Endothelial cell of umbilical vein (primary cell): Measurements from ENCODE around the gene LANCL1. TPM values are rescaled to one million over a fixed set of nuclear protein-coding genes. Genes with fewer than 3 reads are reported as not detected.

Experiments
- BruUV-seq: library from RNA; stranded (reverse); fragments of 400-500 nt; replicated peaks from 2 replicates; lab custom pipeline; 2021; lab: Mats Ljungman, UMichigan
- CTCF ChIA-PET: fragments of 300-600, 350-600 bp; sonication (Branson Sonifier 250); formaldehyde crosslinking; loops from one replicate; lab custom pipeline; 2021; ENCODE audit warnings: antibody characterized with exemption, inconsistent platforms; lab: Charles Lee
- POLR2A ChIA-PET: fragments of 300-600, 350-600 bp; sonication (Branson Sonifier 250); formaldehyde crosslinking; loops from one replicate; lab custom pipeline; 2021; ENCODE audit warnings: antibody characterized with exemption, inconsistent platforms; lab: Charles Lee
- DNase-seq: peaks from one replicate; pipeline ENCODE4 v3.0.0-alpha.2; 2011; ENCODE audit warnings: low read depth, low spot score
- FAIRE-seq: peaks from 2 replicates; lab custom pipeline; 2011; peaks lifted over from hg19 to GRCh38; lab: Jason Lieb, UNC
- H2AFZ ChIP-seq: 2 replicates; pipeline ENCODE4 v1.6.0; 2012; ENCODE audit warnings: low read depth, low read length, control low read depth, inconsistent platforms
- H3K27ac ChIP-seq: 2 replicates; pipeline ENCODE4 v1.5.1; 2011; ENCODE audit warnings: low read depth, mild to moderate bottlenecking, control low read depth, low read length, moderate library complexity; ENCODE audit not compliant: insufficient read depth
- H3K27me3 ChIP-seq, 2 experiments: 2 replicates each; pipeline versions ENCODE4 v1.6.0 to v1.6.1; 2011; ENCODE audit warnings: low read length in 2 of 2, mixed read lengths in 1 of 2; ENCODE audit not compliant: control insufficient read depth in 2 of 2, insufficient read depth in 2 of 2
- H3K36me3 ChIP-seq, 2 experiments: 2 replicates in 1 of 2; 3 replicates in 1 of 2; pipeline ENCODE4 v1.5.1; 2011; ENCODE audit warnings: low read length in 2 of 2, mild to moderate bottlenecking in 1 of 2, moderate library complexity in 1 of 2; ENCODE audit not compliant: control insufficient read depth in 2 of 2, insufficient read depth in 2 of 2; ENCODE audit errors: extremely low read depth in 1 of 2
- H3K4me1 ChIP-seq: 3 replicates; pipeline ENCODE4 v1.5.1; 2011; ENCODE audit warnings: mild to moderate bottlenecking, low read length; ENCODE audit not compliant: control insufficient read depth, insufficient read depth; ENCODE audit errors: extremely low read depth
- H3K4me2 ChIP-seq: 2 replicates; pipeline ENCODE4 v1.6.1; 2011; ENCODE audit warnings: low read length, control low read depth, mixed read lengths; ENCODE audit not compliant: insufficient read depth
- H3K4me3 ChIP-seq, 3 experiments: fragments of 200-600 bp in 1 of 3; sonication (generic), shearing (Covaris generic) in 1 of 3; replicated peaks in 1 of 3; 2 replicates each; pipeline ENCODE4 v1.5.1; 2011 to 2016; ENCODE audit warnings: control low read depth in 3 of 3, low read length in 3 of 3, mild to moderate bottlenecking in 2 of 3, inconsistent platforms in 1 of 3, low read depth in 1 of 3, moderate library complexity in 1 of 3; ENCODE audit not compliant: insufficient read depth in 1 of 3
- H3K79me2 ChIP-seq: 2 replicates; pipeline ENCODE4 v1.6.0; 2012; ENCODE audit warnings: low read length, inconsistent platforms; ENCODE audit not compliant: control insufficient read depth, insufficient read depth
- H3K9ac ChIP-seq: replicated peaks from 2 replicates; pipeline ENCODE3; 2011; ENCODE audit warnings: low read length, control low read depth; ENCODE audit not compliant: insufficient read depth; ENCODE audit errors: extremely low read depth
- H3K9me1 ChIP-seq: replicated peaks from 3 replicates; pipeline ENCODE4 v1.6.0; 2011; ENCODE audit warnings: mild to moderate bottlenecking, low read length; ENCODE audit not compliant: control insufficient read depth, insufficient read depth; ENCODE audit errors: extremely low read depth
- H3K9me3 ChIP-seq: replicated peaks from 2 replicates; pipeline ENCODE4 v1.5.1; 2012; ENCODE audit warnings: low read length, inconsistent platforms; ENCODE audit not compliant: control insufficient read depth, insufficient read depth
- H4K20me1 ChIP-seq: replicated peaks from 2 replicates; pipeline ENCODE3; 2011; ENCODE audit warnings: mild to moderate bottlenecking, low read length; ENCODE audit not compliant: control insufficient read depth, insufficient read depth; ENCODE audit errors: extremely low read depth
- EZH2 ChIP-seq: IDR thresholded peaks from 2 replicates; pipeline ENCODE4 v1.6.1; 2012; ENCODE audit warnings: borderline replicate concordance, low read depth, mild to moderate bottlenecking, moderate library complexity, low read length, inconsistent platforms; ENCODE audit not compliant: severe bottlenecking
- FOS ChIP-seq: IDR thresholded peaks from 2 replicates; pipeline ENCODE4 v1.6.1; 2011; ENCODE audit warnings: mild to moderate bottlenecking, low read length, moderate library complexity, borderline replicate concordance; ENCODE audit not compliant: insufficient read depth
- GATA2 ChIP-seq: IDR thresholded peaks from 2 replicates; pipeline ENCODE4 v1.7.0; 2011; ENCODE audit warnings: low read depth, mild to moderate bottlenecking, moderate library complexity, mixed read lengths, low read length; ENCODE audit not compliant: insufficient read length, insufficient read depth
- JUN ChIP-seq: IDR thresholded peaks from 2 replicates; pipeline ENCODE4 v1.6.1; 2011; ENCODE audit warnings: borderline replicate concordance, low read depth; ENCODE audit not compliant: insufficient read length, insufficient read depth
- MAX ChIP-seq: IDR thresholded peaks from 2 replicates; pipeline ENCODE4 v1.6.1; 2011; ENCODE audit not compliant: insufficient read depth, insufficient read length
- MYC ChIP-seq: IDR thresholded peaks from one replicate; pipeline ENCODE4 v1.6.1; 2011; ENCODE audit warnings: mild to moderate bottlenecking, low read depth, low read length
- POLR2A ChIP-seq: IDR thresholded peaks from 2 replicates; pipeline ENCODE4 v1.6.1; 2012; ENCODE audit warnings: low read depth, mild to moderate bottlenecking, control low read depth, low read length
- POLR2AphosphoS5 ChIP-seq: IDR thresholded peaks from 2 replicates; pipeline ENCODE4 v1.6.1; 2012; ENCODE audit warnings: low read depth, mild to moderate bottlenecking, control low read depth, low read length, moderate library complexity; ENCODE audit not compliant: insufficient read depth
- dilution Hi-C: fragments of 300-500 bp; cut with MboI; formaldehyde crosslinking; loops from one replicate; pipeline ENCODE4 v1.15.0; 2019; ENCODE audit warnings: low sequenced_read_pairs; ENCODE audit not compliant: extremely low pct_ligation_motif_present
- intact Hi-C: fragments of 100-400 bp; cut with micrococcal nuclease; formaldehyde crosslinking; loops from one replicate; pipeline ENCODE4 v1.10.0; 2022
- polyA plus RNA-seq, 4 experiments: library from polyadenylated mRNA; depleted of rRNA in 3 of 4; stranded (reverse) in 3 of 4; unstranded in 1 of 4; fragments of >200 nt; gene quantifications; 2 replicates each; pipeline versions ENCODE4 v1.2.1 to v1.2.3, GENCODE V29; 2011 to 2012; ENCODE audit warnings: missing spikeins in 1 of 4
- total RNA-seq: library from RNA; stranded (reverse); gene quantifications from 2 replicates; pipeline ENCODE4 v1.2.3, GENCODE V29; 2021
- TF ChIP-seq, protein P1 (sequence below), 2 donors: IDR thresholded peaks; 1 replicate in 1 of 2; 2 replicates in 1 of 2; pipeline ENCODE4 v1.5.1; 2011; ENCODE audit warnings: low read length in 2 of 2, mild to moderate bottlenecking in 2 of 2, moderate library complexity in 2 of 2, control low read depth in 1 of 2, inconsistent platforms in 1 of 2, low read depth in 1 of 2; ENCODE audit not compliant: insufficient read depth in 1 of 2; ENCODE audit errors: extremely low read depth in 1 of 2

LANCL1 gene
- total and polyA plus RNA-seq, 2 donors (not counting 3 experiments of a cell fraction or from before 2014, with no cell fraction given): 22.9 to 24.2 TPM

- H3K36me3 ChIP-seq: no peaks in the 10 kb centered on the region
- no peaks in the 10 kb centered on the region for H3K9me1 ChIP-seq
- CTCF ChIA-PET: interaction anchor here (0.7 kb wide), 1 partner anchor 28 kb away, joined by 3 read pairs; no protein-coding TSS in a partner anchor
- no peak for TF ChIP-seq POLR2A
- TF ChIP-seq, protein P1, sequence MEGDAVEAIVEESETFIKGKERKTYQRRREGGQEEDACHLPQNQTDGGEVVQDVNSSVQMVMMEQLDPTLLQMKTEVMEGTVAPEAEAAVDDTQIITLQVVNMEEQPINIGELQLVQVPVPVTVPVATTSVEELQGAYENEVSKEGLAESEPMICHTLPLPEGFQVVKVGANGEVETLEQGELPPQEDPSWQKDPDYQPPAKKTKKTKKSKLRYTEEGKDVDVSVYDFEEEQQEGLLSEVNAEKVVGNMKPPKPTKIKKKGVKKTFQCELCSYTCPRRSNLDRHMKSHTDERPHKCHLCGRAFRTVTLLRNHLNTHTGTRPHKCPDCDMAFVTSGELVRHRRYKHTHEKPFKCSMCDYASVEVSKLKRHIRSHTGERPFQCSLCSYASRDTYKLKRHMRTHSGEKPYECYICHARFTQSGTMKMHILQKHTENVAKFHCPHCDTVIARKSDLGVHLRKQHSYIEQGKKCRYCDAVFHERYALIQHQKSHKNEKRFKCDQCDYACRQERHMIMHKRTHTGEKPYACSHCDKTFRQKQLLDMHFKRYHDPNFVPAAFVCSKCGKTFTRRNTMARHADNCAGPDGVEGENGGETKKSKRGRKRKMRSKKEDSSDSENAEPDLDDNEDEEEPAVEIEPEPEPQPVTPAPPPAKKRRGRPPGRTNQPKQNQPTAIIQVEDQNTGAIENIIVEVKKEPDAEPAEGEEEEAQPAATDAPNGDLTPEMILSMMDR (IDR thresholded peaks at IDR 0.05; ENCODE audit: extremely low read depth in 1 of 2, insufficient read depth in 1 of 2, low read depth in 1 of 2, low read length in 2 of 2): no peak
- TF ChIP-seq MAX: no peak
- TF ChIP-seq MYC: no peak
- no peaks in the 10 kb centered on the region for H4K20me1 ChIP-seq
- H3K9me3 ChIP-seq: no peaks in the 10 kb centered on the region
- no peak for DNase-seq
- dilution Hi-C loops (no loop called here), intact Hi-C loops (loop anchor here (10.0 kb wide), 1 partner anchor 470 kb away; the partner anchor contains the start of gene RPE)
- no peaks in the 10 kb centered on the region for H3K27me3 ChIP-seq
- H3K27ac ChIP-seq: no peak overlapping the region
- no peak overlapping the region for H3K9ac ChIP-seq
- no peak overlapping the region for H2AFZ ChIP-seq
- H3K4me1 ChIP-seq: peaks cover 2% of the 10 kb centered on the region
- H3K79me2 ChIP-seq: no peaks in the 10 kb centered on the region
- POLR2A ChIA-PET: no interaction called here
- H3K4me2 ChIP-seq: no peak overlapping the region
- no TSS peak for BruUV-seq
- no peak for FAIRE-seq
- no peak overlapping the region for H3K4me3 ChIP-seq
Measured at GRCh38 chr2:210474776-210475175, 1.8 kb downstream of the LANCL1 start.

DNA sequence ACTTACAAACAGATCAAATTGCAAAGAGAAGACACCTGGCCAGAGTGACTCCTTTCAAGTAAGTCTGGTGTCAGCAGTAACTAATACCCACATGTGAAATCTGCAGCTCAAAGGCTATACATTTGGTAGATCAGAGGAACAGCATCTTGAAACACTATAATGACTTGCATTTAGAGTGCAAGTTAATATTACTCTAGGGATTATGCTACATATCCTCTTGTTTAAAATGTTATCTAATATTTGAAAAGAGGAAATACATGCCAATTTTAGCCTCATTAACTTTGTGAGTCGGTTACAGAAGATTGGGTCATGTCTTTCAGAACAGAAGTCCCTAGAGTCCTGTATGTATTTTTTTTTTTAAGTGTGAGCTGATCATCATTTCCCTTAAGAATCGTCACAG, 15.2 kb downstream of the LANCL1 start:
- no peak overlapping the region for H3K4me2 ChIP-seq
- no peaks in the 10 kb centered on the region for H3K9me3 ChIP-seq
- H2AFZ ChIP-seq: no peak overlapping the region
- ChIA-PET POLR2A (no interaction called here), CTCF (no interaction called here)
- H3K4me1 ChIP-seq: no peaks in the 10 kb centered on the region
- H3K4me3 ChIP-seq: no peak overlapping the region
- H3K27ac ChIP-seq: no peak overlapping the region
- FAIRE-seq (no peak), DNase-seq (no peak)
- no peak overlapping the region for H3K9ac ChIP-seq
- no TSS peak for BruUV-seq
- H4K20me1 ChIP-seq: no peaks in the 10 kb centered on the region
- H3K27me3 ChIP-seq: no peaks in the 10 kb centered on the region
- peaks cover 0 to 2% of the 10 kb centered on the region in 2 experiments for H3K36me3 ChIP-seq
- TF ChIP-seq JUN (no peak), MYC (no peak), MAX (no peak), POLR2A (no peak), FOS (no peak), EZH2 (no peak), GATA2 (no peak), POLR2AphosphoS5 (no peak)
- TF ChIP-seq, protein P1 (IDR thresholded peaks at IDR 0.05; ENCODE audit: extremely low read depth in 1 of 2, insufficient read depth in 1 of 2, low read depth in 1 of 2, low read length in 2 of 2): no peak
- H3K9me1 ChIP-seq: no peaks in the 10 kb centered on the region
- dilution Hi-C loops (no loop called here), intact Hi-C loops (no loop called here)
- no peaks in the 10 kb centered on the region for H3K79me2 ChIP-seq
